ENCODE results near the gene CPXM2.

Gene CPXM2

GRCh38 chr10:123771877-123772644 lies 119.5 kb downstream of the CPXM2 start:
- no peak for DNase-seq (ENCODE audit: low read depth)

- DNase-seq (ENCODE audit: low read depth), result no peak
These were observed 122.0 kb downstream of the CPXM2 start for GRCh38 chr10:123769647-123770046.

GRCh38 chr10:123766761-123767160 lies 124.8 kb downstream of the CPXM2 start:
- no peak for DNase-seq (ENCODE audit: low read depth)

- no peak for DNase-seq (ENCODE audit: low read depth)
These were observed 125.6 kb downstream of the CPXM2 start for GRCh38 chr10:123766012-123766411.

GRCh38 chr10:123761666-123762230 lies 129.9 kb downstream of the CPXM2 start:
- DNase-seq (ENCODE audit: low read depth), result no peak

- no peak for DNase-seq (ENCODE audit: low read depth)
These were observed 130.6 kb downstream of the CPXM2 start for GRCh38 chr10:123761038-123761428.

- DNase-seq (ENCODE audit: low read depth), result no peak
These were observed 131.1 kb downstream of the CPXM2 start for GRCh38 chr10:123760356-123761037.

GRCh38 chr10:123759501-123760031 lies 132.0 kb downstream of the CPXM2 start:
- DNase-seq (ENCODE audit: low read depth), result no peak

- DNase-seq (ENCODE audit: low read depth), result no peak
These were observed 132.6 kb downstream of the CPXM2 start for GRCh38 chr10:123759041-123759440.

GRCh38 chr10:123757853-123758252 lies 133.8 kb downstream of the CPXM2 start:
- no peak for DNase-seq (ENCODE audit: low read depth)

GRCh38 chr10:123755061-123755460 lies 136.5 kb downstream of the CPXM2 start:
- no peak for DNase-seq (ENCODE audit: low read depth)

- DNase-seq (ENCODE audit: low read depth), result no peak
These were observed 137.5 kb downstream of the CPXM2 start for GRCh38 chr10:123754123-123754522.

- DNase-seq (ENCODE audit: low read depth), result no peak
These were observed 140.1 kb downstream of the CPXM2 start for GRCh38 chr10:123751342-123752134.

- DNase-seq (ENCODE audit: low read depth), result no peak
These were observed 140.7 kb downstream of the CPXM2 start for GRCh38 chr10:123750901-123751300.

- no peak for DNase-seq (ENCODE audit: low read depth)
These were observed 142.9 kb downstream of the CPXM2 start for GRCh38 chr10:123748711-123749110.

- DNase-seq (ENCODE audit: low read depth), result no peak
These were observed 144.2 kb downstream of the CPXM2 start for GRCh38 chr10:123747426-123747825.

GRCh38 chr10:123746942-123747341 lies 144.7 kb downstream of the CPXM2 start:
- no peak for DNase-seq (ENCODE audit: low read depth)

GRCh38 chr10:123746520-123746919 lies 145.1 kb downstream of the CPXM2 start:
- no peak for DNase-seq (ENCODE audit: low read depth)

- no peak for DNase-seq (ENCODE audit: low read depth)
These were observed 145.5 kb downstream of the CPXM2 start for GRCh38 chr10:123746061-123746460.

- DNase-seq (ENCODE audit: low read depth), result no peak
These were observed 147.4 kb downstream of the CPXM2 start for GRCh38 chr10:123744224-123744536.

- no peak for DNase-seq (ENCODE audit: low read depth)
These were observed 148.0 kb downstream of the CPXM2 start for GRCh38 chr10:123743441-123744223.
